Esophagus squamous epithelium (tissue), 4 donors: ENCODE results near the gene LCOR.

Experiments
- POLR2A ChIP-seq, 4 donors: fragments of 450-650 bp; IDR thresholded peaks; one replicate each; pipeline ENCODE4 v1.6.1; 2017; ENCODE audit warnings: antibody characterized with exemption in 4 of 4, mild to moderate bottlenecking in 4 of 4, moderate library complexity in 3 of 4
- TF ChIP-seq, protein P1 (sequence below), 6 experiments: fragments of 450-650 bp in 4 of 6; fragments of 200-600 bp in 2 of 6; sonication (generic) in 2 of 6; IDR thresholded peaks; one replicate each; pipeline ENCODE4 v1.5.1; 2016 to 2019; ENCODE audit warnings: antibody characterized with exemption in 6 of 6, mild to moderate bottlenecking in 4 of 6, moderate library complexity in 4 of 6

DNA sequence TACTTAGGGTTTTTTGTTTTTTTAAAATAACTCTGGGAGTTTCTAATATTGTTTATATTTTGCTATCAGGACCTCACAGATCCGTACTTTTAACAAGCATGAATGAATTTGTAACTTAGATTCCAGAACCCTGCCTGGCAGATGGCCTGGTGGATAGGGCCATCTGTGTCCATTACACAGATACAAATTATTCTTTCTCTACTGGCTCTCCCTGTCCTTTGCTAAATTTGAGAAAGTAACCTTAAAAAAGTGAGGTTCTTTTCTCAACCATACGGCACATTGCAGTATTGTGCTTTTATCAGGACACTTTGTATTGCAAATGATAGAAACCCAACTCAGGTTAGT, 26.6 kb downstream of the LCOR start:
- TF ChIP-seq, protein P1, sequence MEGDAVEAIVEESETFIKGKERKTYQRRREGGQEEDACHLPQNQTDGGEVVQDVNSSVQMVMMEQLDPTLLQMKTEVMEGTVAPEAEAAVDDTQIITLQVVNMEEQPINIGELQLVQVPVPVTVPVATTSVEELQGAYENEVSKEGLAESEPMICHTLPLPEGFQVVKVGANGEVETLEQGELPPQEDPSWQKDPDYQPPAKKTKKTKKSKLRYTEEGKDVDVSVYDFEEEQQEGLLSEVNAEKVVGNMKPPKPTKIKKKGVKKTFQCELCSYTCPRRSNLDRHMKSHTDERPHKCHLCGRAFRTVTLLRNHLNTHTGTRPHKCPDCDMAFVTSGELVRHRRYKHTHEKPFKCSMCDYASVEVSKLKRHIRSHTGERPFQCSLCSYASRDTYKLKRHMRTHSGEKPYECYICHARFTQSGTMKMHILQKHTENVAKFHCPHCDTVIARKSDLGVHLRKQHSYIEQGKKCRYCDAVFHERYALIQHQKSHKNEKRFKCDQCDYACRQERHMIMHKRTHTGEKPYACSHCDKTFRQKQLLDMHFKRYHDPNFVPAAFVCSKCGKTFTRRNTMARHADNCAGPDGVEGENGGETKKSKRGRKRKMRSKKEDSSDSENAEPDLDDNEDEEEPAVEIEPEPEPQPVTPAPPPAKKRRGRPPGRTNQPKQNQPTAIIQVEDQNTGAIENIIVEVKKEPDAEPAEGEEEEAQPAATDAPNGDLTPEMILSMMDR (IDR thresholded peaks at IDR 0.05) = no peak
- no peak for TF ChIP-seq POLR2A (IDR thresholded peaks at IDR 0.05)
